ENCODE measurements around the gene B3GAT3.
"Not testable (repeated sequence)": the region's sequence is repeated elsewhere in the genome, so short reads cannot be mapped to it uniquely, and the experiment has no call there.

Gene B3GAT3

GRCh38 chr11:62603776-62604299, 17.9 kb downstream of the B3GAT3 start:
- DNase-seq (ENCODE audit: low spot score) = no peak

- DNase-seq (ENCODE audit: low spot score) = no peak
These were observed 18.7 kb downstream of the B3GAT3 start for GRCh38 chr11:62603072-62603408.

- DNase-seq (ENCODE audit: low spot score) = no peak
These were observed 19.4 kb downstream of the B3GAT3 start for GRCh38 chr11:62602141-62603071.

- DNase-seq (ENCODE audit: low spot score) = peak; percentile 99
These were observed 20.2 kb downstream of the B3GAT3 start, which contains the start of gene MTA2 for GRCh38 chr11:62601372-62602140. Gene MTA2, minus strand, starts transcription at chr11:62601865. Its CDS starts 415 bp downstream, at chr11:62601450.

GRCh38 chr11:62601122-62601371, 20.7 kb downstream of the B3GAT3 start:
- no peak for DNase-seq (ENCODE audit: low spot score)

- DNase-seq (ENCODE audit: low spot score) = peak; percentile 32
These were observed 21.2 kb downstream of the B3GAT3 start for GRCh38 chr11:62600367-62601121.

GRCh38 chr11:62599901-62600300, 21.9 kb downstream of the B3GAT3 start:
- no peak for DNase-seq (ENCODE audit: low spot score)

GRCh38 chr11:62599069-62599696, 22.6 kb downstream of the B3GAT3 start:
- DNase-seq (ENCODE audit: low spot score) = peak; percentile 98

GRCh38 chr11:62595124-62595523, 26.7 kb downstream of the B3GAT3 start:
- no peak for DNase-seq (ENCODE audit: low spot score)

- DNase-seq (ENCODE audit: low spot score) = peak; percentile 86
These were observed 28.2 kb downstream of the B3GAT3 start for GRCh38 chr11:62593434-62594044.

- DNase-seq (ENCODE audit: low spot score) = no peak
These were observed 28.8 kb downstream of the B3GAT3 start for GRCh38 chr11:62592989-62593421.

GRCh38 chr11:62592146-62592815, 29.5 kb downstream of the B3GAT3 start:
- no peak for DNase-seq (ENCODE audit: low spot score)

GRCh38 chr11:62591448-62592145, 30.2 kb downstream of the B3GAT3 start, which contains the start of gene TUT1:
Gene TUT1, minus strand, starts transcription at chr11:62591523. Its CDS starts 38 bp downstream, at chr11:62591485.
- DNase-seq (ENCODE audit: low spot score) = peak; percentile 99

- peak; percentile 68 for DNase-seq (ENCODE audit: low spot score)
These were observed 32.7 kb downstream of the B3GAT3 start for GRCh38 chr11:62588966-62589637.

GRCh38 chr11:62585356-62585755, 36.4 kb downstream of the B3GAT3 start:
- DNase-seq (ENCODE audit: low spot score) = not testable (repeated sequence)

- not testable (repeated sequence) for DNase-seq (ENCODE audit: low spot score)
These were observed 40.1 kb downstream of the B3GAT3 start for GRCh38 chr11:62581735-62582134.

- DNase-seq (ENCODE audit: low spot score) = no peak
These were observed 40.6 kb downstream of the B3GAT3 start for GRCh38 chr11:62580959-62581715.

GRCh38 chr11:62579252-62579651, 42.5 kb downstream of the B3GAT3 start:
- no peak for DNase-seq (ENCODE audit: low spot score)

- no peak for DNase-seq (ENCODE audit: low spot score)
These were observed 43.2 kb downstream of the B3GAT3 start for GRCh38 chr11:62578541-62578940.

Measured in NAMALWA (cell line).